GM23338 (cell line): ENCODE measurements around the gene CASP7. TPM values are rescaled to one million over a fixed set of nuclear protein-coding genes. Genes with fewer than 3 reads are reported as not detected.

Experiments used
- ATAC-seq: fragments of 200-7000 bp; cut with Tn5 transposase; 3 replicates; pipeline ENCODE4 v1.9.1; 2020
- DNase-seq: peaks from one replicate; pipeline ENCODE4 v3.0.0-alpha.2; 2015; ENCODE audit warnings: low spot score
- H2AFZ ChIP-seq: fragments of 200-600 bp; sonication (generic); 2 replicates; pipeline ENCODE4 v1.8.0; 2016; ENCODE audit warnings: antibody characterized with exemption, mild to moderate bottlenecking, moderate library complexity
- H3F3A ChIP-seq: fragments of 200-600 bp; sonication (generic); replicated peaks from 2 replicates; pipeline ENCODE4 v1.8.0; 2017; ENCODE audit warnings: antibody characterized with exemption, mixed run types, low read depth
- H3K27ac ChIP-seq: fragments of 200-600 bp; sonication (generic); 2 replicates; pipeline ENCODE4 v1.6.1; 2016; ENCODE audit warnings: low read depth
- H3K27me3 ChIP-seq: fragments of 200-600 bp; sonication (generic); 2 replicates; pipeline ENCODE4 v1.8.0; 2016; ENCODE audit warnings: mild to moderate bottlenecking, mixed run types, moderate library complexity; ENCODE audit not compliant: insufficient read depth
- H3K36me3 ChIP-seq: fragments of 200-600 bp; sonication (generic); 2 replicates; pipeline ENCODE4 v1.8.0; 2016; ENCODE audit warnings: mild to moderate bottlenecking; ENCODE audit not compliant: insufficient read depth
- H3K4me1 ChIP-seq: fragments of 200-600 bp; sonication (generic); 2 replicates; pipeline ENCODE4 v1.8.0; 2016; ENCODE audit warnings: mild to moderate bottlenecking, moderate library complexity; ENCODE audit not compliant: insufficient read depth
- H3K4me2 ChIP-seq: fragments of 200-600 bp; sonication (generic); 2 replicates; pipeline ENCODE4 v1.7.1; 2017; ENCODE audit warnings: mixed run types
- H3K4me3 ChIP-seq: fragments of 200-600 bp; sonication (generic); 2 replicates; pipeline ENCODE4 v1.6.1; 2016; ENCODE audit warnings: mixed run types
- H3K79me2 ChIP-seq: fragments of 200-600 bp; sonication (generic); replicated peaks from 2 replicates; pipeline ENCODE4 v1.8.0; 2017; ENCODE audit warnings: mild to moderate bottlenecking; ENCODE audit not compliant: insufficient read depth
- H3K9me2 ChIP-seq: fragments of 200-600 bp; sonication (generic); 2 replicates; pipeline ENCODE4 v1.8.0; 2017; ENCODE audit not compliant: insufficient read depth
- H4K20me1 ChIP-seq: fragments of 200-600 bp; sonication (generic); replicated peaks from 2 replicates; pipeline ENCODE4 v1.8.0; 2017; ENCODE audit warnings: mild to moderate bottlenecking; ENCODE audit not compliant: insufficient read depth
- H3K27ac Mint-ChIP-seq: 2 replicates; pipeline ENCODE4 v1.8.0; 2020; ENCODE audit warnings: inconsistent platforms, mild to moderate bottlenecking, moderate library complexity, mixed read lengths
- H3K27me3 Mint-ChIP-seq: 3 replicates; pipeline ENCODE4 v1.8.0; 2022; ENCODE audit warnings: low read depth, mild to moderate bottlenecking, moderate library complexity, mixed read lengths, inconsistent platforms; ENCODE audit not compliant: insufficient read depth, poor library complexity
- H3K36me3 Mint-ChIP-seq: 3 replicates; pipeline ENCODE4 v1.8.0; 2021; ENCODE audit warnings: low read depth, mild to moderate bottlenecking, inconsistent platforms, moderate library complexity, mixed read lengths
- H3K4me1 Mint-ChIP-seq: 3 replicates; pipeline ENCODE4 v1.8.0; 2020; ENCODE audit warnings: mild to moderate bottlenecking, inconsistent platforms, mixed read lengths
- H3K4me3 Mint-ChIP-seq: 3 replicates; pipeline ENCODE4 v1.8.0; 2021; ENCODE audit warnings: moderate library complexity, mild to moderate bottlenecking, inconsistent platforms, mixed read lengths
- H3K9me3 Mint-ChIP-seq: 3 replicates; pipeline ENCODE4 v1.8.0; 2020; ENCODE audit warnings: moderate library complexity, mild to moderate bottlenecking, inconsistent platforms, mixed read lengths
- CREB1 ChIP-seq: fragments of 250-450 bp; sonication (Bioruptor Pico); IDR thresholded peaks from 2 replicates; pipeline ENCODE4 v1.5.0; 2020; ENCODE audit warnings: low read depth, mild to moderate bottlenecking, moderate library complexity
- EZH2 ChIP-seq: fragments of 200-600 bp; sonication (generic); IDR thresholded peaks from one replicate; pipeline ENCODE4 v1.8.0; 2017; ENCODE audit warnings: antibody characterized with exemption, mild to moderate bottlenecking, low read depth; ENCODE audit not compliant: unreplicated experiment
- EZH2phosphoT487 ChIP-seq: fragments of 200-600 bp; sonication (generic); IDR thresholded peaks from one replicate; pipeline ENCODE4 v1.8.1; 2018; ENCODE audit warnings: antibody characterized with exemption; ENCODE audit not compliant: unreplicated experiment
- JUNB ChIP-seq: IDR thresholded peaks from one replicate; pipeline ENCODE4 v1.6.1; 2016; ENCODE audit warnings: antibody characterized with exemption; ENCODE audit not compliant: unreplicated experiment
- NANOG ChIP-seq: IDR thresholded peaks from 2 replicates; pipeline ENCODE4 v1.6.1; 2016; ENCODE audit warnings: antibody characterized with exemption, borderline replicate concordance
- POLR2AphosphoS5 ChIP-seq: IDR thresholded peaks from 2 replicates; pipeline ENCODE4 v1.6.1; 2016; ENCODE audit warnings: antibody characterized with exemption, low read depth
- STAT1 ChIP-seq: IDR thresholded peaks from one replicate; pipeline ENCODE4 v1.6.1; 2016; ENCODE audit warnings: antibody characterized with exemption; ENCODE audit not compliant: unreplicated experiment
- ZNF114 ChIP-seq: fragments of 250-450 bp; sonication (Bioruptor Pico); IDR thresholded peaks from 2 replicates; pipeline ENCODE4 v1.5.0; 2020; ENCODE audit warnings: mild to moderate bottlenecking, moderate library complexity
- ZNF331 ChIP-seq: fragments of 250-450 bp; sonication (Bioruptor Pico); IDR thresholded peaks from 2 replicates; pipeline ENCODE4 v1.5.0; 2020; ENCODE audit warnings: low read depth, mild to moderate bottlenecking, moderate library complexity
- polyA plus RNA-seq: library from polyadenylated mRNA; unstranded; fragments of >200 nt; fragmentation: Nextera tagmentation; extraction: Ambion mirVana; gene quantifications from 2 replicates; pipeline ENCODE4 v1.2.1, GENCODE V29; 2016
- total RNA-seq: library from RNA; depleted of rRNA; stranded (reverse); fragments of >200 nt; shearing (Covaris generic); gene quantifications from 2 replicates; pipeline ENCODE4 v1.2.3, GENCODE V29; 2014
- TF ChIP-seq, protein P1 (sequence below): IDR thresholded peaks from one replicate; pipeline ENCODE4 v1.6.1; 2018; ENCODE audit warnings: antibody characterized with exemption; ENCODE audit not compliant: unreplicated experiment
- TF ChIP-seq, protein P2 (sequence below): fragments of 250-450 bp; sonication (Bioruptor Pico); IDR thresholded peaks from 2 replicates; pipeline ENCODE4 v1.5.0; 2020; ENCODE audit warnings: mild to moderate bottlenecking, moderate library complexity
- TF ChIP-seq, protein P3 (sequence below), 2 experiments: fragments of 200-600 bp in 1 of 2; sonication (generic) in 1 of 2; conservative IDR thresholded peaks; 2 replicates each; pipeline versions ENCODE4 v1.5.1 to v1.6.1; 2016 to 2017; ENCODE audit warnings: antibody characterized with exemption in 2 of 2, low read depth in 2 of 2, mild to moderate bottlenecking in 2 of 2, moderate library complexity in 1 of 2
- TF ChIP-seq, protein P4 (sequence below): IDR thresholded peaks from 2 replicates; pipeline ENCODE4 v1.6.1; 2016; ENCODE audit warnings: antibody characterized with exemption

The CASP7 gene
- total and polyA plus RNA-seq, 2 experiments from 2014 or later, result 2.1 to 7.0 TPM

- Histone ChIP-seq H4K20me1 (peaks cover 9% of the 10 kb centered on the region; the same call in 1 of the 2 replicates), H3K4me3 (peak overlapping the region; percentile 98), H3K79me2 (peaks cover 13% of the 10 kb centered on the region; the same call in 1 of the 2 replicates), H3K4me2 (peak overlapping the region; percentile 98), H3K9me2 (no peaks in the 10 kb centered on the region), H3K36me3 (no peaks in the 10 kb centered on the region), H2AFZ (peak overlapping the region; percentile 100), H3F3A (no peaks in the 10 kb centered on the region), H3K4me1 (peaks cover 8% of the 10 kb centered on the region; the same call in 1 of the 2 replicates), H3K27me3 (peaks cover 14% of the 10 kb centered on the region), H3K27ac (peak overlapping the region; percentile 74; the same call in 1 of the 2 replicates)
- Mint-ChIP-seq H3K4me3 (peak overlapping the region; percentile 89), H3K27ac (peak overlapping the region; percentile 38), H3K4me1 (peaks cover 10% of the 10 kb centered on the region; the same call in 1 of the 3 replicates), H3K36me3 (peaks cover 10% of the 10 kb centered on the region; the same call in 1 of the 3 replicates), H3K9me3 (no peaks in the 10 kb centered on the region), H3K27me3 (peaks cover 10% of the 10 kb centered on the region)
- ATAC-seq (no peak; the same call in none of the 3 replicates), DNase-seq (peak; percentile 47)
- TF ChIP-seq EZH2, result no peak
- TF ChIP-seq, protein P1, sequence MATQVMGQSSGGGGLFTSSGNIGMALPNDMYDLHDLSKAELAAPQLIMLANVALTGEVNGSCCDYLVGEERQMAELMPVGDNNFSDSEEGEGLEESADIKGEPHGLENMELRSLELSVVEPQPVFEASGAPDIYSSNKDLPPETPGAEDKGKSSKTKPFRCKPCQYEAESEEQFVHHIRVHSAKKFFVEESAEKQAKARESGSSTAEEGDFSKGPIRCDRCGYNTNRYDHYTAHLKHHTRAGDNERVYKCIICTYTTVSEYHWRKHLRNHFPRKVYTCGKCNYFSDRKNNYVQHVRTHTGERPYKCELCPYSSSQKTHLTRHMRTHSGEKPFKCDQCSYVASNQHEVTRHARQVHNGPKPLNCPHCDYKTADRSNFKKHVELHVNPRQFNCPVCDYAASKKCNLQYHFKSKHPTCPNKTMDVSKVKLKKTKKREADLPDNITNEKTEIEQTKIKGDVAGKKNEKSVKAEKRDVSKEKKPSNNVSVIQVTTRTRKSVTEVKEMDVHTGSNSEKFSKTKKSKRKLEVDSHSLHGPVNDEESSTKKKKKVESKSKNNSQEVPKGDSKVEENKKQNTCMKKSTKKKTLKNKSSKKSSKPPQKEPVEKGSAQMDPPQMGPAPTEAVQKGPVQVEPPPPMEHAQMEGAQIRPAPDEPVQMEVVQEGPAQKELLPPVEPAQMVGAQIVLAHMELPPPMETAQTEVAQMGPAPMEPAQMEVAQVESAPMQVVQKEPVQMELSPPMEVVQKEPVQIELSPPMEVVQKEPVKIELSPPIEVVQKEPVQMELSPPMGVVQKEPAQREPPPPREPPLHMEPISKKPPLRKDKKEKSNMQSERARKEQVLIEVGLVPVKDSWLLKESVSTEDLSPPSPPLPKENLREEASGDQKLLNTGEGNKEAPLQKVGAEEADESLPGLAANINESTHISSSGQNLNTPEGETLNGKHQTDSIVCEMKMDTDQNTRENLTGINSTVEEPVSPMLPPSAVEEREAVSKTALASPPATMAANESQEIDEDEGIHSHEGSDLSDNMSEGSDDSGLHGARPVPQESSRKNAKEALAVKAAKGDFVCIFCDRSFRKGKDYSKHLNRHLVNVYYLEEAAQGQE, result no peak
- TF ChIP-seq STAT1, result no peak
- TF ChIP-seq ZNF114 (CRISPR knock-in tag), result no peak
- TF ChIP-seq, protein P2, sequence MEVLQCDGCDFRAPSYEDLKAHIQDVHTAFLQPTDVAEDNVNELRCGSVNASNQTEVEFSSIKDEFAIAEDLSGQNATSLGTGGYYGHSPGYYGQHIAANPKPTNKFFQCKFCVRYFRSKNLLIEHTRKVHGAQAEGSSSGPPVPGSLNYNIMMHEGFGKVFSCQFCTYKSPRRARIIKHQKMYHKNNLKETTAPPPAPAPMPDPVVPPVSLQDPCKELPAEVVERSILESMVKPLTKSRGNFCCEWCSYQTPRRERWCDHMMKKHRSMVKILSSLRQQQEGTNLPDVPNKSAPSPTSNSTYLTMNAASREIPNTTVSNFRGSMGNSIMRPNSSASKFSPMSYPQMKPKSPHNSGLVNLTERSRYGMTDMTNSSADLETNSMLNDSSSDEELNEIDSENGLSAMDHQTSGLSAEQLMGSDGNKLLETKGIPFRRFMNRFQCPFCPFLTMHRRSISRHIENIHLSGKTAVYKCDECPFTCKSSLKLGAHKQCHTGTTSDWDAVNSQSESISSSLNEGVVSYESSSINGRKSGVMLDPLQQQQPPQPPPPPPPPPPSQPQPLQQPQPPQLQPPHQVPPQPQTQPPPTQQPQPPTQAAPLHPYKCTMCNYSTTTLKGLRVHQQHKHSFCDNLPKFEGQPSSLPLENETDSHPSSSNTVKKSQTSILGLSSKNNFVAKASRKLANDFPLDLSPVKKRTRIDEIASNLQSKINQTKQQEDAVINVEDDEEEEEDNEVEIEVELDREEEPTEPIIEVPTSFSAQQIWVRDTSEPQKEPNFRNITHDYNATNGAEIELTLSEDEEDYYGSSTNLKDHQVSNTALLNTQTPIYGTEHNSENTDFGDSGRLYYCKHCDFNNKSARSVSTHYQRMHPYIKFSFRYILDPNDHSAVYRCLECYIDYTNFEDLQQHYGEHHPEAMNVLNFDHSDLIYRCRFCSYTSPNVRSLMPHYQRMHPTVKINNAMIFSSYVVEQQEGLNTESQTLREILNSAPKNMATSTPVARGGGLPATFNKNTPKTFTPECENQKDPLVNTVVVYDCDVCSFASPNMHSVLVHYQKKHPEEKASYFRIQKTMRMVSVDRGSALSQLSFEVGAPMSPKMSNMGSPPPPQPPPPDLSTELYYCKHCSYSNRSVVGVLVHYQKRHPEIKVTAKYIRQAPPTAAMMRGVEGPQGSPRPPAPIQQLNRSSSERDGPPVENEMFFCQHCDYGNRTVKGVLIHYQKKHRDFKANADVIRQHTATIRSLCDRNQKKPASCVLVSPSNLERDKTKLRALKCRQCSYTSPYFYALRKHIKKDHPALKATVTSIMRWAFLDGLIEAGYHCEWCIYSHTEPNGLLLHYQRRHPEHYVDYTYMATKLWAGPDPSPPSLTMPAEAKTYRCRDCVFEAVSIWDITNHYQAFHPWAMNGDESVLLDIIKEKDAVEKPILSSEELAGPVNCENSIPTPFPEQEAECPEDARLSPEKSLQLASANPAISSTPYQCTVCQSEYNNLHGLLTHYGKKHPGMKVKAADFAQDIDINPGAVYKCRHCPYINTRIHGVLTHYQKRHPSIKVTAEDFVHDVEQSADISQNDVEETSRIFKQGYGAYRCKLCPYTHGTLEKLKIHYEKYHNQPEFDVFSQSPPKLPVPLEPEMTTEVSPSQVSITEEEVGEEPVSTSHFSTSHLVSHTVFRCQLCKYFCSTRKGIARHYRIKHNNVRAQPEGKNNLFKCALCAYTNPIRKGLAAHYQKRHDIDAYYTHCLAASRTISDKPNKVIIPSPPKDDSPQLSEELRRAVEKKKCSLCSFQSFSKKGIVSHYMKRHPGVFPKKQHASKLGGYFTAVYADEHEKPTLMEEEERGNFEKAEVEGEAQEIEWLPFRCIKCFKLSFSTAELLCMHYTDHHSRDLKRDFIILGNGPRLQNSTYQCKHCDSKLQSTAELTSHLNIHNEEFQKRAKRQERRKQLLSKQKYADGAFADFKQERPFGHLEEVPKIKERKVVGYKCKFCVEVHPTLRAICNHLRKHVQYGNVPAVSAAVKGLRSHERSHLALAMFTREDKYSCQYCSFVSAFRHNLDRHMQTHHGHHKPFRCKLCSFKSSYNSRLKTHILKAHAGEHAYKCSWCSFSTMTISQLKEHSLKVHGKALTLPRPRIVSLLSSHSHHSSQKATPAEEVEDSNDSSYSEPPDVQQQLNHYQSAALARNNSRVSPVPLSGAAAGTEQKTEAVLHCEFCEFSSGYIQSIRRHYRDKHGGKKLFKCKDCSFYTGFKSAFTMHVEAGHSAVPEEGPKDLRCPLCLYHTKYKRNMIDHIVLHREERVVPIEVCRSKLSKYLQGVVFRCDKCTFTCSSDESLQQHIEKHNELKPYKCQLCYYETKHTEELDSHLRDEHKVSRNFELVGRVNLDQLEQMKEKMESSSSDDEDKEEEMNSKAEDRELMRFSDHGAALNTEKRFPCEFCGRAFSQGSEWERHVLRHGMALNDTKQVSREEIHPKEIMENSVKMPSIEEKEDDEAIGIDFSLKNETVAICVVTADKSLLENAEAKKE (CRISPR knock-in tag), result no peak
- no peak for TF ChIP-seq JUNB
- no peak for TF ChIP-seq EZH2phosphoT487
- TF ChIP-seq, protein P3, sequence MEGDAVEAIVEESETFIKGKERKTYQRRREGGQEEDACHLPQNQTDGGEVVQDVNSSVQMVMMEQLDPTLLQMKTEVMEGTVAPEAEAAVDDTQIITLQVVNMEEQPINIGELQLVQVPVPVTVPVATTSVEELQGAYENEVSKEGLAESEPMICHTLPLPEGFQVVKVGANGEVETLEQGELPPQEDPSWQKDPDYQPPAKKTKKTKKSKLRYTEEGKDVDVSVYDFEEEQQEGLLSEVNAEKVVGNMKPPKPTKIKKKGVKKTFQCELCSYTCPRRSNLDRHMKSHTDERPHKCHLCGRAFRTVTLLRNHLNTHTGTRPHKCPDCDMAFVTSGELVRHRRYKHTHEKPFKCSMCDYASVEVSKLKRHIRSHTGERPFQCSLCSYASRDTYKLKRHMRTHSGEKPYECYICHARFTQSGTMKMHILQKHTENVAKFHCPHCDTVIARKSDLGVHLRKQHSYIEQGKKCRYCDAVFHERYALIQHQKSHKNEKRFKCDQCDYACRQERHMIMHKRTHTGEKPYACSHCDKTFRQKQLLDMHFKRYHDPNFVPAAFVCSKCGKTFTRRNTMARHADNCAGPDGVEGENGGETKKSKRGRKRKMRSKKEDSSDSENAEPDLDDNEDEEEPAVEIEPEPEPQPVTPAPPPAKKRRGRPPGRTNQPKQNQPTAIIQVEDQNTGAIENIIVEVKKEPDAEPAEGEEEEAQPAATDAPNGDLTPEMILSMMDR (conservative IDR thresholded peaks at IDR 0.05; ENCODE audit: low read depth in 2 of 2), result no peak
- TF ChIP-seq CREB1 (CRISPR knock-in tag), result no peak
- TF ChIP-seq NANOG, result no peak
- no peak for TF ChIP-seq ZNF331 (CRISPR knock-in tag)
- no peak for TF ChIP-seq POLR2AphosphoS5
- TF ChIP-seq, protein P4, sequence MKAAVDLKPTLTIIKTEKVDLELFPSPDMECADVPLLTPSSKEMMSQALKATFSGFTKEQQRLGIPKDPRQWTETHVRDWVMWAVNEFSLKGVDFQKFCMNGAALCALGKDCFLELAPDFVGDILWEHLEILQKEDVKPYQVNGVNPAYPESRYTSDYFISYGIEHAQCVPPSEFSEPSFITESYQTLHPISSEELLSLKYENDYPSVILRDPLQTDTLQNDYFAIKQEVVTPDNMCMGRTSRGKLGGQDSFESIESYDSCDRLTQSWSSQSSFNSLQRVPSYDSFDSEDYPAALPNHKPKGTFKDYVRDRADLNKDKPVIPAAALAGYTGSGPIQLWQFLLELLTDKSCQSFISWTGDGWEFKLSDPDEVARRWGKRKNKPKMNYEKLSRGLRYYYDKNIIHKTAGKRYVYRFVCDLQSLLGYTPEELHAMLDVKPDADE, result no peak
Measured at GRCh38 chr10:113680190-113681111, 739 bp downstream of the CASP7 start.
